Inferior parietal cortex (tissue), 1 donor: ENCODE data around the gene PLAAT4.

Experiments used
- DNase-seq: peaks from one replicate; pipeline ENCODE4 v3.0.0-alpha.2; 2016; ENCODE audit errors: extremely low spot score

The PLAAT4 gene

GRCh38 chr11:63536669-63537292, at the start of gene PLAAT4:
Gene PLAAT4, plus strand, starts transcription at chr11:63536808. Its CDS starts 61 bp downstream, at chr11:63536869.
- DNase-seq = peak; percentile 72

GRCh38 chr11:63488789-63489188, 47.8 kb upstream of the PLAAT4 start:
- no peak for DNase-seq

- DNase-seq = no peak
These were observed 46.7 kb upstream of the PLAAT4 start for GRCh38 chr11:63489879-63490278.

GRCh38 chr11:63490551-63491239, 45.9 kb upstream of the PLAAT4 start, which contains the start of gene PLAAT5:
Gene PLAAT5, minus strand, starts transcription at chr11:63491167. Its CDS starts 133 bp downstream, at chr11:63491034.
- DNase-seq = peak; percentile 55

GRCh38 chr11:63491240-63491587, 45.4 kb upstream of the PLAAT4 start:
- no peak for DNase-seq

GRCh38 chr11:63491636-63492372, 44.8 kb upstream of the PLAAT4 start:
- DNase-seq = no peak

GRCh38 chr11:63492441-63492840, 44.2 kb upstream of the PLAAT4 start:
- DNase-seq = no peak

- DNase-seq = no peak
These were observed 43.5 kb upstream of the PLAAT4 start for GRCh38 chr11:63493127-63493526.

GRCh38 chr11:63494975-63495374, 41.6 kb upstream of the PLAAT4 start:
- DNase-seq = no peak

- DNase-seq = no peak
These were observed 36.7 kb upstream of the PLAAT4 start for GRCh38 chr11:63499874-63500273.

GRCh38 chr11:63501236-63501635, 35.4 kb upstream of the PLAAT4 start:
- no peak for DNase-seq

GRCh38 chr11:63502252-63502820, 34.3 kb upstream of the PLAAT4 start:
- no peak for DNase-seq

- DNase-seq = no peak
These were observed 33.1 kb upstream of the PLAAT4 start for GRCh38 chr11:63503492-63503891.

GRCh38 chr11:63504054-63504453, 32.6 kb upstream of the PLAAT4 start:
- no peak for DNase-seq

GRCh38 chr11:63504933-63505586, 31.5 kb upstream of the PLAAT4 start:
- DNase-seq = no peak

- DNase-seq = no peak
These were observed 30.6 kb upstream of the PLAAT4 start, which contains the start of gene LGALS12 for GRCh38 chr11:63505857-63506528. Gene LGALS12, plus strand, starts transcription at chr11:63506084. Its CDS starts 375 bp downstream, at chr11:63506459.

GRCh38 chr11:63506876-63507275, 29.7 kb upstream of the PLAAT4 start:
- no peak for DNase-seq

- DNase-seq = no peak
These were observed 29.1 kb upstream of the PLAAT4 start for GRCh38 chr11:63507511-63507910.

- peak; percentile 82 for DNase-seq
These were observed 28.6 kb upstream of the PLAAT4 start for GRCh38 chr11:63508009-63508408.

- DNase-seq = no peak
These were observed 27.9 kb upstream of the PLAAT4 start for GRCh38 chr11:63508745-63509144.

GRCh38 chr11:63510360-63511047, 26.1 kb upstream of the PLAAT4 start:
- DNase-seq = peak; percentile 79
